SIG-M5 treated with dmso at 0.1 percent for 504 hours (cell line): Measurements from ENCODE around the gene DCAF10.
"Not testable (repeated sequence)": the region's sequence is repeated elsewhere in the genome, so short reads cannot be mapped to it uniquely, and the experiment has no call there.

ENCODE experiments used
- DNase-seq: peaks from one replicate; lab custom pipeline; 2025; ENCODE audit not compliant: unreplicated experiment; lab: John Stamatoyannopoulos, UW

The DCAF10 gene

DNA sequence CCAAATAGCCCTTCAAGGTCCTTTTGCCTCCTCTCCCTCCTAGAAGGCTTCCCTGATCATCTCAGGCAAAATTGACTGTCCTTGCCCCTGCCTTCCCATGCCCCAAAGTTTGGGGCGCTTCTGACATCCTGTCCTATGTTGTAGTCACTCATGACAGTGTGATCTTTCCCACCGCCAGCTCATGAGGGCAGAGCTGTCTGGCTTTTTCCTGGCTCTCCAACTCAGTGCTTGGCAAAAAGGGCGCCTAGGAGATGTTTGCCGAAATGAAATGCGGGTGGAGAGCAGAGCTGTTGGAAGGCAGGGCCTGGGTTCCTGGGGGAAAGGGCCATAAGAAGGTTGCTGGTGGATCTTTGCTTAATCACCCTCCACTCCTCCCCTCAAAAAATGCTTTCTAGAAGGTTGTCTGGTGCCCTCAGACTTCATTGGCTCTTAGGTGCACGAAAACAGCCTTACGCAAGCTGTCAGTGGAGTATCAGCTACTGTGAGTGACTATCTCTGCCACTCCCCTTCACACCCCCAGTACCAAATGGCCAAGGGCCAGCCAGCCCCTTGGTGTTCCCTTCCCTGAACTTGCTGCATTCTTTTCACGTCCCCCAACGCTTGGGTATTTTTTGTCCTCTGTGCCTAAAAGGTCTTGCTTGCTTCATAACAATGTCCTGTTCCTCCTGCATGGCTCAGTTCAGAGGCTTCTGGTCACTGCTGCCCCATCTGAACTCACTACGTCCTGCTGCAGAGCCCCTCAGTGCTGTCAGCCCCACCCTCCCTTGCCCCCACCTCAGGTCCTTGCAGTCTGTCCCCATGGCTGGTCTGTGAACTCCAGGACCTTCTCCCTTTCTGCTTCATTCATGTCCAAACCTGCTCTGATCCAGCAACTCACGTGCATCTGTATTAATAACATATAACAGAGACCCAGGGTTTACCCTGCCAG, 106.0 kb downstream of the DCAF10 start:
- no peak for DNase-seq

GRCh38 chr9:37908283-37908682, 107.7 kb downstream of the DCAF10 start:
- no peak for DNase-seq

DNA sequence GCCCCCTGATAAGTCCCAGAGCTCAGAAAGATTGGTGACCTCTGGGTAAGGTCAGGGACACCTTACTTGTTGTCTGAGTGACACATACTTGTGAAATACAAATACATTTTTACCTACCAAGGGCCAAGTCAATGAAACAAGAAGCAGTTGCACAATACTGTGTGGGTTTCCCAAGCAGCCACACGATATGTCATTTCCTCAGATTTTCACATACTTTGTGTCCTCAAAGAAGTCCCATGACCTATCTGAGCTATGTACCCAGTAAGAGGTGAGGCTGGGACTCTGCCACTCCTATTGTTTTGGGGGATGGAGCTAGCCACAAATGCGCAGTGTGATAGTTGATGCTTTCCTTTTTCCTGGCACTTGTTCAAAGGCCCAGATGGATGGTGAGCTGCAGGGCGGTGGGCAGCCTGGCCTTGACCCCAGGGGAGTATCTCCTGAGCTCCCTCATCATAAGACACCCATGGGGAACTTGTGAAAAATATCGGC, 108.1 kb downstream of the DCAF10 start:
- peak; percentile 93 for DNase-seq

- DNase-seq = no peak
Observed at GRCh38 chr9:37909326-37909725, 108.7 kb downstream of the DCAF10 start.

GRCh38 chr9:37909836-37910235, 109.2 kb downstream of the DCAF10 start:
- not testable (repeated sequence) for DNase-seq

- DNase-seq = no peak
Observed at GRCh38 chr9:37910271-37910670, 109.7 kb downstream of the DCAF10 start.

DNA sequence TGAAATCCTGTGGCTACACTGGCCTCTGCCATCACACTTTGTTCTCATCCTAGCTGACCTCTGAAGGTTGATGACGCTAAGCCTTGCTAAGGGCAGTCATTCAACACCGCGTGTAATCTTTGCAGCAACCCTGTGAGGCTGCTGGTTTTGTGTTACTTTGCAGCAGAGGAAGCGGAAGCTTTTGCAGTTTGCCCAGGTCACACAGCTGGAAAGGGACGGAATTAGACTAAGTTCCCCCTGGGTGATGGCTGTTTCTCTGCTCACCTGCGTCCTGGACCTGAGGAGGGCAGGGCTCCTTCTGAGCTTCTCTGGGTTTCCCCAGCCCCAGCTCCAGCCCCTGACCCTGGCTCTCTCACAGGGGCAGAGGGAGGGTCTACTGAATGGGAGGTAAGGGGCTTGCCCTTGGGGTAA, 110.7 kb downstream of the DCAF10 start:
- DNase-seq = no peak

GRCh38 chr9:37913480-37914153, 113.0 kb downstream of the DCAF10 start:
- peak; percentile 92 for DNase-seq

GRCh38 chr9:37914154-37914551, 113.6 kb downstream of the DCAF10 start:
- no peak for DNase-seq

- no peak for DNase-seq
Observed at GRCh38 chr9:37914701-37915358, 114.2 kb downstream of the DCAF10 start.

- DNase-seq = no peak
Observed at GRCh38 chr9:37915911-37916470, 115.4 kb downstream of the DCAF10 start.

- DNase-seq = no peak
Observed at GRCh38 chr9:37916471-37917312, 116.1 kb downstream of the DCAF10 start.
